Stimulated activated CD8-positive, alpha-beta memory T cell treated with anti-CD3 and anti-CD28 coated beads, Interleukin-12 subunit alpha, Interleukin-12 subunit beta, amount 100 ng/mL, for 24 hours (primary cell): ENCODE data around the gene NDRG3.
A peak's percentile ranks its signal among the peaks of the same experiment; 100 is the strongest.
"Not testable (repeated sequence)": the region's sequence is repeated elsewhere in the genome, so short reads cannot be mapped to it uniquely, and the experiment has no call there.

Experiments
- DNase-seq: peaks from one replicate; pipeline ENCODE4 v3.0.0-alpha.2; 2020; ENCODE audit errors: extremely low read depth

The NDRG3 gene

DNA sequence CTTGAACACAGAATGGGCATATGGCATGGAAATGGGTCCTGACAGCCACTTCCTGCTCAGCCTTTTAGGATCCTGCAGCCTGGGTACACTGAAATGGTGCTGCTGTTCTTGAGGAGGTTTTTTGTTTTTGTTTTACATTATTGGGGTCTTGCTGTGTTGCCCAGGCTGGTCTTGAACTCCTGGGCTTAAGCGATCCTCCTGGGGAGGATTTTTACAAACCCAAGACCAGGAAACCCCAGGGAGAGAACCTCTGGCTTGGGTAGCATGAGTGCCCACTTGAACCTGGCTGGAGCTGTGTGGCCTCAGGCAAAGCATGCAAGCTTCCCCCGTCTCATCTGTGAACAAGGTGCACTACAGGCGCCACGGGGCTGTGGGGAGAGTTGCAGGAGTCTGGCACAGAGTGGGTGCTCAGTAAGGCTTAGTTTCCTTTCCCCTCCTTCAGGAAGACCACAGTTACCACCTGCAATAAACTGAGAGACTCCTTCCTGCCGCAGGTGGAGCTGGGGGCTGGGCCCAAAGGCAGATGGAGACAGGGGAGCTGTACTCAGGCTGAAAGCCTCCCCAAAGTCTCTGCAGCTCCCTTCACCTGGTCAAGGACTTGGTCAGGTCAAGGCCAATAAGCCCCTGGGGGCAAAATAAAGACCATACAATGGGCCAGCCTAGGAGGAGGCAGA lies 101.7 kb downstream of the NDRG3 start:
- DNase-seq = peak; percentile 14

GRCh38 chr20:36642136-36642535 lies 103.8 kb downstream of the NDRG3 start:
- DNase-seq = no peak

GRCh38 chr20:36641506-36641843 lies 104.4 kb downstream of the NDRG3 start:
- no peak for DNase-seq

DNA sequence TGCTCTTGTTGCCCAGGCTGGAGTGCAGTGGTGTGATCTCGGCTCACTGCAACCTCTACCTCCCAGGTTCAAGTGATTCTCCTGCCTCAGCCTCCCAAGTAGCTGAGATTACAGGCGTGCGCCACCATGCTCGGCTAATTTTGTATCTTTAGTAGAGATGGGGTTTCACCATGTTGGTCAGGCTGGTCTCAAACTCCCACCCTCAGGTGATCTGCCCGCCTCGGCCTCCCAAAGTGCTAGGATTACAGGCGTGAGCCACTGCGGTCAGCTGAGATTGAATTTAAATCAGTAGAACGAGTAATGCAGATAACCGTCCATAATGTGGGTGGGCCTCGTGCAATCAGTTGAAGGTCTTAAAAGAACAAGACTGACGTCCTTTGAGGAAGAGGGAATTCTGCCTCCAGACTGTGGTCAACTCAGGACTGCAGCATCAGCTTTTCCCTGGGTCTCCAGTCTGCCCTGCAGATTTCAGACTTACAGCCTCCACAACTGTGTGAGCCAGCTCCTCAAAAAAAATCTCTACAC lies 107.0 kb downstream of the NDRG3 start:
- not testable (repeated sequence) for DNase-seq

DNA sequence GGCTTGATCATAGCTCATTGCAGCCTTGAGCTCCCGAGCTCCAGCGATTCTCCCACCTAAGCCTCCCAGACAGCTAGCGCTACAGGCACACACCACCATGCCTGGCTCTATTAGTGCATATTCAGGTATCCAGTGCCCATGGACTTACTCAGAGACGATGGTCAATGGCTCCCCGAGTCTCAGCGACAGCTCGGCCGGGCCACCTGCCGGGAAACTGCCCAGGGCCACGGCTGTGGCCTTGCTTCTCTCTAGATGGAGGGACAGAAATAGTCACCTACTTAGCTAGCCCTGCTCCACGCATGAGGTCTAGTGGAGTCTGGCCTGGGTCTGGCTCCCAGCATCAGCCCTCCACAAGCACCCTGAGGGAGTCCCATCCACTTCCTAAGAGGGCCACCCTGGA lies 111.5 kb downstream of the NDRG3 start:
- no peak for DNase-seq

DNA sequence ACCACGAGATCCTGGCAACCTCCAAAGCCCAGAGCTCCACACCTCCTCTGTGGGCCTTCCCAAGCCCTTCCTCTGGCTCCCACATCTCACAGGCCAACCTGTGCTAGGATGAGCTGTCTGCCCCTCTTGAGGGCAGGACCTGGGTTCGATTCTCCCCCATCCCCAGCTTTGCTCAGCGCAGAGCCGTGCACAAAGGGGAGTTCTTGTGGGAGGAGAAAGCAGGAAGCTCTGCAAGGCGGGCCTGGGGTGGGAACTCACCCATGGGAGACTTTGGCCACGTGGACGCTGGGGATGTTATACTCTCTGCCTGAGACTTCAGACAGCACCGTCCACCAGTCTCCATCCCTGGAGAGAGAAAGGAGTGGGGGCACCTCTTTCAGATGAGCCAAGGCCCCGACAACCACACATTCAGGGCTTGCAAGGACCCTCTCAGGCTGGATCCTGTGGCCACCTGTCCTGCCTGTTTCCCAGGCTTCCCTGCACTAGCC lies 112.6 kb downstream of the NDRG3 start:
- DNase-seq = no peak

- DNase-seq = no peak
Observed at GRCh38 chr20:36632487-36633284, 113.2 kb downstream of the NDRG3 start.

- no peak for DNase-seq
Observed at GRCh38 chr20:36632147-36632486, 113.8 kb downstream of the NDRG3 start.

GRCh38 chr20:36631646-36632045 lies 114.2 kb downstream of the NDRG3 start:
- DNase-seq = no peak

- DNase-seq = no peak
Observed at GRCh38 chr20:36629719-36630681, 115.9 kb downstream of the NDRG3 start.

- DNase-seq = no peak
Observed at GRCh38 chr20:36628076-36628475, 117.8 kb downstream of the NDRG3 start.

DNA sequence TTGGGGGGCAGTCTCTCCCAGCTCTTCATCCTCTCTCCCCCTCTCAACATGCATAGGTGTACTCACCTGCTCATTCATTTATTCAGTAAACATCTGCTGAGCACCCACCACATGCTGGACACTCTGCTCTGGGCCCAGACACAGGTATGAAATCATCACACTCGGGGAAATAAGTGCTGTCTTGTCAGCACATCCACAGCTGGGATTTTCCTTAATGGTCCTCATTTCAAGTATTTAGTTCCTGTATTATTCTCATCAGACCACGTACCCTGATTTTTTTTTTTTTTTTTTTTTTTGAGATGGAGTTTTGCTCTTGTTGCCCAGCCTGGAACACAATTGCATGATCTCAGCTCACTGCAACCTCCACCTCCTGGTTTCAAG lies 121.0 kb downstream of the NDRG3 start:
- DNase-seq = no peak

- DNase-seq = no peak
Observed at GRCh38 chr20:36624068-36624943, 121.6 kb downstream of the NDRG3 start.

- no peak for DNase-seq
Observed at GRCh38 chr20:36623444-36623843, 122.4 kb downstream of the NDRG3 start.

GRCh38 chr20:36620917-36621316 lies 125.0 kb downstream of the NDRG3 start:
- no peak for DNase-seq

DNA sequence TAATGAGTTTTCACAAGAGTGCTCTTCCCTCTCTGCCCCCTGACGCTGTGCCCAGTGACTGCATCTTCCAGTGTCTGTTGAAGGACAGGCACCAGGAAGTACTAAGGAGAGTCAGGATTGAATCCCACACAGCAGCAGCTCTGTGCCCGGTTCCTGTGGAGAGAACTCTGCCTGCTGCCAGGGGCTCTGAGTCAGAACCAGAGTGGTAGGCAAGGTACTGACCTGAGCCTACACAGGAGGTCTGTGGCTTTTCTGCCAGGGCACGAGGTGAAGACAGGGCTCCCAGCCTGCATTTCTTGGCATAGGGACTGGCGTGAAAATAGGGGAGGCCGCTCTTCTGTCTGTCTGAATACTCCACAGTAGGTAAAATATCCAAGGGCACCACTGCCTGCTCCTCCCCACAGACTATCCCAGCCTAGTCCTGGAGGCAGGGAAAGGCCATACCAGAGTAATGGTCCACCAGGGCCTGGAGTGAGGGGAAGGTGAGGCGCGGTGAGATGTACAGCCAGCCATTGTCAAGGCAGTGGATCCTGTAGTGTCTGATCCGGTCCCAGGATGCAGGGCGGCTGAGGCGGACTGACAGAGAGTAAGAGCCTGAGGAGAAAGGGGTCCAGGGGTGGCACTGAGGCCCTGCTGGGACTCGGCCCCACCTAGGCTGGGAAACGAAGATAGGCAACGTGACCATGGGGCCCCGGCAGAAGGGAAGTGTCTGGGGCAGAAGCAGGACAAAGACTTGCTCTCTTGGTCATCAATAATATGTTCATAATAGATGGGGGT lies 130.9 kb downstream of the NDRG3 start:
- no peak for DNase-seq

- DNase-seq = no peak
Observed at GRCh38 chr20:36613974-36614373, 131.9 kb downstream of the NDRG3 start.

- DNase-seq = no peak
Observed at GRCh38 chr20:36611625-36612024, 134.3 kb downstream of the NDRG3 start.

DNA sequence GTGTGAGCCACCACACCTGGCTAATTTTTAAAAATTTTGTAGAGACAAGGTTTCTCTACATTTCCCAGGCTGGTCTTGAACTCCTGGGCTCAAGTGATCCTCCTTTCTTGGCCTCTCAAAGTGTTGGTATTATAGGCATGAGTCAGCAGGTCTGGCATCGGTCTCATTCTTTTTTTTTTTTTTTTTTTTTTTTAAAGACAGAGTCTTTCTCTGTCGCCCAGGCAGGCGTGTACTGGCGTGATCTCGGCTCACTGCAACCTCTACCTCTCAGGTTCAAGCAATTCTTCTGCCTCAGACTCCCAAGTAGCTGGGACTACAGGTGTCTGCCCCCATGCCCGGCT lies 137.5 kb downstream of the NDRG3 start:
- DNase-seq = not testable (repeated sequence)

DNA sequence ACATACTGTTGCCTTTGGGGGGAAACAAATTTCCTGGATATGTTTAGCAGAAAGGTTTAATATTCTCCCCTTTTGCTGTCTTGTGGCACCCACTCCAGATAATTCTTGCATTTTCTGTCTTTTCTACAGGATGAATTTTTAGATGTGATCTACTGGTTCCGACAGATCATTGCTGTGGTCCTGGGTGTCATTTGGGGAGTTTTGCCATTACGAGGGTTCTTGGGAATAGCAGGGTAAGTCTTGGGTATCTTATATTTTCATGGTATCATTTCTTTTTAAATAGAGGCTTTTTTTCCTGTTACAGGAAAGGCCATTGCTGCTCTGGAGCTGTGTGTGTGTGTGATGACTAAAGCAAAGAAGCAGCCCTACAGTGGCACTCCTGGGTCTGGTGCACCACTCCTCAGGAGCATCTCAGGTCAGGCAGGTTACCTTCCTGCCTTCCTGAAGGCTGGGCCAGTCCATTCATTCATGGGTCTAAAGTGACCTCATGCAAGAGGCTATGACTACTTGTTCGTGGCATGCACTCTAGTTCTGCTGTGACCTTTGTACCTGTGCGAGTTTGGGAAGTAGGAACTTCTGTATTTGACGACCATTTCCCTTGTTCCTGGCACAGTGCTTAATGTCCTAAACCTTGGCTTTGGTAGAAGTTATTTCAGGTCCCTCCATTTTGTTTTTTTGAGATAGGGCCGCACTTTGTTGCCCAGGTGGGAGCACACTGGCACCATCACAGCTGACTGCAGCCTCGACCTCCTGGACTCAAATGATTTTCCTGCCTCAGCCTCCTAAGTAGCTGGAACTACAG lies 138.1 kb downstream of the NDRG3 start:
- no peak for DNase-seq
